GM04503 (cell line): ENCODE data around the gene NUDCD3.
"Not testable (repeated sequence)": the region's sequence is repeated elsewhere in the genome, so short reads cannot be mapped to it uniquely, and the experiment has no call there.

Experiments
- DNase-seq: peaks from one replicate; pipeline ENCODE4 v3.0.0-alpha.2; 2012; ENCODE audit warnings: low read depth

The NUDCD3 gene

DNA sequence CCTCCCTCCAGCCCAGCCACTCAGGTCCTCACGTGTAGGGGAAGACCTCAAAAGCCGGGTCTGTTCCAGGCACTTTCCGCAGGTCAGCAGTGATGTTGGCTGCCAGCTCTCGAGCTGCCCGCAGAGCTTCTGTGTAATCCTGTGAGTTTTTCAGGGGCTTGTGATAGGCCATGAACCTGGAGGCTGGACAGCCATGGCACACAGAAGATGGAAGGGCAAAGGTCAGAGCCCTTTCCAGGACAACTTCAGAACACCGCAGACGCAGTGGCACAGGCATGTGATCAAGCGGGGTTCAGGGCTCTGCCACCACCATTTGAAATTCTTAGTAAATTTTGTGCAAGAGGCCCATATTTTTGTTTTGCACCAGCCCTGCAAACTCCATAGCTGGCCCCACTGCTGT is 26.7 kb upstream of the NUDCD3 start:
- DNase-seq, result no peak

DNA sequence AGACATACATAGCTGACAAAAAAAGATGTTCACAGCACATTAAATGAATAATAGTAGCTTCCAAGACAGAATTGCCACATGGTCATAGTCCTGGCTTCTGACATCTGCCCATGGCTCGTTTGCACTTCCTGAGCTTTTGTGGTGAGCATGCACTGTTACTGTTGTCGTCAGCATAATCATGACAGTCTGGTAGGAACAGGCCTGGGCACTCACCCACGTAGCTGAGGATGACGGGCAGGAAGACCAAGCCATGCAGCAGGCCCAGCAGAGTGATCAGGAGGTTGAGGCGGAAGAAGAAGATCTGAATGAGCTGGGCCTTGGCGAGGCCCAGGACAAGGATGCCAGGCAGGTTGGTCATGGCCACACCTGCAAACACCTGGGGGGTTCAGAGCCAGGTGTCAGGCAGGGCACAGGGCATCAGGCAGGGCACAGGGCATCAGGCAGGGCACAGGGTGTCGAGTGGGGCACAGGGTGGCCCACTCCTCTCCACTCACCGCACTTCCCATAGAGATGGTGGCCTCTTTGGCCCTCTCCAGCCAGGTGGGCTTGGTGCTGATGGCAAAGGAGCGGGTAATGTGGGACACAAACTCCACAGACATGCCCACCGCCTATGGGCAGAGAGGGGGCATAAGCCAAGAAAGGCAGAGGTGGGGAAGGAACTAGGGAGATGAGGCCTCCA is 25.3 kb upstream of the NUDCD3 start:
- DNase-seq, result no peak

GRCh38 chr7:44512736-44513135 is 22.3 kb upstream of the NUDCD3 start:
- DNase-seq, result no peak

GRCh38 chr7:44511863-44512468 is 21.5 kb upstream of the NUDCD3 start:
- DNase-seq, result no peak

DNA sequence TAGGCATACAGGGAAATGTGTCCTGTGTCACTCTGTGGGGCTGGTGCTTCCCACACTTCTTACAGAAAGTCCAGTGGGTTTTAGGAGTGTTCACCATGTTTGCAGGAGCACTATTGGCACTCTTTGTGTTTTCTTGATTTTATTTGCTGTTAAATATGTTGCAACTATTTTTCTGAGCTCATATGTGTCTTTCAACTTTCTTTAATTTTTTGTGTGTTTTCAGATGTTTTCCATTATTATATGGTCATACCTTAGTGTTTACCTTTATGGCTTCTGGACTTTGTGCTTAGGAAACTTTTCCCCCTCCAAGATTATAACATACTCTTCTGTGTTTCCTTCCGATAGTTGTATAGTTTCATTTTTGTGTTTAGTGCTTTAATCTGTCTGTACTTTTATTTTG is 20.8 kb upstream of the NUDCD3 start:
- DNase-seq, result no peak

DNA sequence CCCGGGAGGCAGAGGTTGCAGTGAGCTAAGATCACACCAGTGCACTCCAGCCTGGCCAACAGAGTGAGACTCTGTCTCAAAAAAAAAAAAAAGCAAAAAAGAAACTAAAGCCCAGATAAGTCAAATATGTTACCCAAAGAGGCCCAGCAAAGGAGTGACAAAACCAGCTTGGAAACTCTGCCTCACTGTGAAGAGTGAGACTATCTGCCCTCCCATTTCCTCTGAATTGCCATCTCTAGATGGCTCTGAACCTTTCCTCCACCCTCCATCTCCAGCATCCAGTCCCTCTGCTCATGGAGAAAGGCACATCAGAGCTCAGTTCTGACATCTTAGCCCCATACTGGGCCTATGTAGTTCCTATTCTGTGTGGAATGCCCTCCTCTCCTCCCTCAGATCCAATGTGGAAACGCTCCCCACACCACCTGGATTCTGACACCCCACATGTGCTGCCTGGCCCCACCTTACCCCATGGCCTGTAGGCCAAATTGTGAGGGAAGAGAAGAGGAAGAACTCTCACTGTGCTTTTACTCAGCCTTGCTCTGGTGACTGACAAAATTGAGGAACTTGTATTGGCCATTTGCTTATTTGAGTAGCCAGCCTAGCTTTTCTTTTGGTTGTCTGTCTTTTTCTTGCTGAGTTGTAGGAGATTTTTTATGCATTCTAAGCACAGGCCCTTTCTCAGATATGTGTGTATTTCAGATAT is 18.0 kb upstream of the NUDCD3 start:
- no peak for DNase-seq

DNA sequence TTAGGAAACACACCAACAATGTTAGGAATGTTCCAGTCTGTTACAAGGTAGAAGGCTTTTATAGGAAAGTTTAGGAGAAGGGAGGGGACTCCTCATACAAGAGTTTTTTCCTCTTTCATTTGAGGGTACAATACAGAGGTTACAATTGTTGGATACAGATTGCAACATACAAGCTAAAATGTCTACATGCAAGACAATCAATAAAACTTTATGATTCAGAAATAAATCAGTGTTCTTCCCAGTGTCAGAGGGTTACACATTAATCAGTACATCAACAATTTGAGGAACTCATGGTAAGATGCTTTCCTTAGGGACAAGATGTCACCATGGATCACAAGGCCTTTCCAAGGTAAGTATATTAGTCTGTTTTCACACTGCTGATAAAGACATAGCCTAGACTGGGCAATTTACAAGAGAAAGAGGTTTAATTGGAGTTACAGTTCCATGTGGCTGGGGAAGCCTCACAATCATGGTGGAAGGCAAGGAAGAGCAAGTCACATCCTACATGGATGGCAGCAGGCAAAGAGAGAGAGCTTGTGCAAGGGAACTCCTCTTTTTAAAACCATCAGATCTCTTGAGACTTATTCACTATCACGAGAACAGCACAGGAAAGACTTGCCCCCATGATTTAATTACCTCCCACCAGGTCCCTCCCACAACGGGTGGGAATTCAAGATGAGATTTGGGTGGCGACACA is 16.3 kb upstream of the NUDCD3 start:
- DNase-seq, result not testable (repeated sequence)

DNA sequence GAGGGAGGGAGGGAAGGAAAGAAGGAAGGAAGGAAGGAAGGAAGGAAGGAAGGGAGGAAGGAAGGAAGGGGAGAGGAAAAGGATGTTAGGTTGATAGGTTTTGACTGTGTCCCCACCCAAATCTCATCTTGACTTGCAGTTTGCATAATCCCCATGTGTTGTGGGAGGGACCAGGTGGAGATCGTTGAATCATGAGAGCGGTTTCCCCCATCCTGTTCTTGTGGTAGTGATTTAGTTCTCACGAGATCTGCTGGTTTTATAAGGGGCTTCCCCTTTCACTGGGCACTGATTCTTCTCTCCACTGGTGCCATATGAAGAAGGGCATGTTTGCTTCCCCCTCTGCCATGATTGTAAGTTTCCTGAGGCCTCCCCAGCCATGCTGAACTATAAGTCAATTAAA is 15.1 kb upstream of the NUDCD3 start:
- no peak for DNase-seq

- DNase-seq, result no peak
Observed at GRCh38 chr7:44498230-44498954, 7.9 kb upstream of the NUDCD3 start.

- DNase-seq, result no peak
Observed at GRCh38 chr7:44497155-44498027, 6.9 kb upstream of the NUDCD3 start.

- no peak for DNase-seq
Observed at GRCh38 chr7:44496385-44496784, 5.9 kb upstream of the NUDCD3 start.

DNA sequence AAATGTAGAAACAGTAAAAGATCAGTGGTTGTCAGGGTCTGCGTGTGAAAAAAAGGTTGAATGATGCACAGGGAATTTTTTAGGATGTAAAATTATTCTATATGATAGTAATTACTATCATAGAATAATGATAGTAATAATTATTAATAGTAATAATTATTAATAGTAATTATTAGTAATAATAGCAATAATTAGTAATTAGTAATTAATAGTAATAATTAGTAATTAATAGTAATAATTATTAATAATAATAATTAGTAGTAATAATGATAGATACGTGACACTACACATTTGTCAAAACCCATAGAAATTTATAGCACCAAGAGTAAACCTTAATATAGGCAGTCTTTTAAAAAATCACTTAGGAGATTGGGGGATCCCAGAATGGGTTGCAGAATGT is 4.5 kb upstream of the NUDCD3 start:
- DNase-seq, result no peak

DNA sequence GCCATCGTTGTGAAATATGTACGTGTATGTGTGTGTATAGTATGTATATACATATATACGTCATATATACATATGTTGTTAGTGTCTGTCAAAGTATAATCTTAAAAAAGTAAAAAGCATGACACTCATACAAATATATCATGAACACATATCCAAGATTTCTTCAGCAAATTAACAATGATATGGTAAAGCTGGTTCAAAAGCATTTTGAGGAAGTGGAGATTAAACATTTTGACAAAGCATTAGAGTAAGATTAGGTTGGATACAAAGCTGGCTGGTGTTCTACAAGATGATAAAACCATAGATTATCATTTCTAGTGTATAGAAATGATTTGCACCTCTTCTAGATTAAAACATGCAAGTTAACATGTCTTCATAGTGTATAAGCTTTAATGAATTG is 771 bp upstream of the NUDCD3 start:
- DNase-seq, result no peak

DNA sequence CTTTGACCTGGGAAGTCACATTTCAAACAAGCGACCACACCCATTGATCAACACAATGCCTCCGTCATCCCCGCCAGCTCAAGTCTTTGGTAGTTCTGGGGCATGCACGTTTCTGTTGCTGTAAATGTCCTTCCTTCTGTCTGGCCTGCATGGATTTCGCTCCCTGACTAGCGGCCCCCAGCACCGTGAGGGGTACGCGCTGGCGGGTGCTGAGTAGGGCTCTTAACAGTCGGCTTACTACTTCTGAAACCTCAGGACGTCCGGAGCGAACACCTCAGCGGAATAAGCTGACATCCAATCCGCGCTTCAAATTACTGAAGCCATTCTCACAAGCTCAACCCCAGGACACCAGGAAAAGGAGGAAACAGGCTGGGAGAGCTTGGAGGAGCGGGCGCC is 505 bp downstream of the NUDCD3 start:
- DNase-seq, result no peak

- DNase-seq, result no peak
Observed at GRCh38 chr7:44488955-44489354, 1.5 kb downstream of the NUDCD3 start.

GRCh38 chr7:44486693-44487092 is 3.8 kb downstream of the NUDCD3 start:
- no peak for DNase-seq

DNA sequence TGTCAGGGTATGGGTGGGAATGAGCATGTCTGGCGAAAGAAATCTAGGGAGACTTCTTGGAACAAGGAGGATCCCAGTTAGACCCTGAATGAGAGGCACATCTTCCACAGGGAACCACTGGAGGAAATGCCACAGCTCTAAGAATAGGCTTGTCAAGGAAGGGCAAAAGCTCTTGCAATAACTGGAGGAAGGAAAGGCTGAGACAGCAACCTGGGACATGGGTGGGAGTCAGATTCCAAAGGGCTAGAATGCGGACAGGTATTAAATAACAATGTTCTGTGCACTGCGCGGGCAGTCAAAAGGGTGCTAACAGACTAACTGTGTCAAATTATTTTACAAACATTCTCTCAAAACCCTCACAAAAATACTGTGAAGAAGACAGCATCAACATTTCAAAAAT is 4.5 kb downstream of the NUDCD3 start:
- DNase-seq, result no peak

DNA sequence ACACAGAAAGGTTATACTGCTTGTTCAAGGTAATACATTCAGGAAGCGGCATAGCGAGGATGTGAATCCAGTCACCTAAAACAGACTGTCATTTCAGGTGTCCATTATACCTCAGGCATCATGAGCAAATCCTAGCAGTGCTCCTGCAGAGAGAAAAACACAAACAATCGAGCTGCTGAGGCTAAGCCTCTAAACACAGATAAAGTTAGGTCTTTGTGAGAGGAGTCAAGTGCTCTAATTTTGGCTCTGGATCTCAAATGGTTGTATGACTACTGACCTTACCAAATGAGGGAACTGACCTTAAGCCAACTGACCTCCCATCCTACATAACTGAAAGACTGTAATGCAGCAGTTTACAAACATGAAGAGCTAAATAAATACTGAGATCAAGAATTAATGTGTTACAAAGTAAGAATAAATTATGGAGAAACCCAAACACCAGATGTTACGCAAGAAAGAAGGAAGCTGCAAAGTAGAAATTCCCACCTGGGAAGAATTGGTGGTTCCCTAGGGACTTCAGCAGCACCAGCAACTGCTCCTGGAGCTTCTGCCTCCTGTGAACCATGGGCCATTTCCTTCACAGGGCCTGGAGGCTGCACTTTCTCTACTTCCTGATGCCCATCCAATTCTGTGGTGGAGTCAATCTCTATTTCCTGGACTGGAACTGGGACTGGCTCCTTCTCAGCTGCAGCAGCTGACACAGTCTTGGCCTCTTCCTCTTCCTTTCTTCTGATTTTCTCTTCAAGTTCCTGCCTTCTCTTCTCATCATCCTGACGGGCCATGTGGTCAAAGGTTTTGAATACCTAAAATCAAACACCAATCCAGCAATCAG is 5.8 kb downstream of the NUDCD3 start:
- DNase-seq, result no peak

- no peak for DNase-seq
Observed at GRCh38 chr7:44482502-44483485, 7.7 kb downstream of the NUDCD3 start.
